ENCODE results near the gene SYT12. TPM values are rescaled to one million over a fixed set of nuclear protein-coding genes. Genes with fewer than 3 reads are reported as not detected.
A peak's percentile ranks its signal among the peaks of the same experiment; 100 is the strongest.

The SYT12 gene
- polyA plus RNA-seq, 3 donors, result not detected

DNA sequence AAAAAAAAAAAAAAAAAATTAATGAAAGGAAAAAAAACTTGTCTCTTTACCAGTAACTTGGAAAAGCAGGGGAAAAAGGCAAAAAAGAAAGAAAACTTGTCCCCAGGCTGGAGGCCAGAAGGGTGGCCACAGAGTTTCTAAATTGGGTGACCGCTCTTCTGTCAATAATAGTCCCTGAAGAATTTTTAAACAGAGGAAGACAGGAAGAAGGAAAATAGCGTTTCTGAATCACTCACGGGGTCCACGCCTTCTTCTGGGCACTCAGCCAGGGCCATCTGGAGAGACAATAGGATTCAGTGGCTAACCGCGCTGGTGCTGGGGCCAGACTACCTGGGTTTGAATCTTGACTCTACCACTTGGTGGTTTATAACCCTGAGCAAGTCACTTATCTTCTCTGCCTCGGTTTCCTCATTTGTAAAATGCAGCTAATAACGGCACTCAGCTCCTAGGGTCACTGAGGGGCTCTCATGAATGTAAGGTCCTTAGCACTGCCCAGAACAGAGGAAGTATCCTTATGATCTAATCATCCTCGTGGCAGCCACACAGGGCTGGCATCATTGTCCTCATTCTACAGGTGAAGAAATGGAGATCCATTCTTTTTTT is 40.9 kb upstream of the SYT12 start:
- H4K20me1 ChIP-seq (ENCODE audit: insufficient read depth, low read length), result no peaks in the 10 kb centered on the region
- Mint-ChIP-seq H3K36me3 (peaks cover 0 to 2% of the 10 kb centered on the region in 2 donors), H3K9me3 (peaks cover 7 to 30% (median 19%) of the 10 kb centered on the region in 7 donors), H3K27ac (peak overlapping the region in 3 of 7 donors; percentile 2 to 78 (median 45)), H3K4me1 (peaks cover 15% of the 10 kb centered on the region), H3K4me3 (peak overlapping the region in 1 of 2 donors; percentile 48), H3K27me3 (ENCODE audit: low read depth in 3 of 3) (peaks cover 28 to 35% (median 34%) of the 10 kb centered on the region in 3 donors)
- peaks cover 9 to 33% of the 10 kb centered on the region in 2 donors for H3K9me3 ChIP-seq (replicated peaks in 1 of 2; ENCODE audit: control insufficient read depth in 1 of 2, insufficient read depth in 1 of 2, low read length in 2 of 2)
- H3K9ac ChIP-seq (ENCODE audit: insufficient read depth, low read length, poor library complexity, severe bottlenecking), result no peak overlapping the region
- no peak overlapping the region for H3K27ac ChIP-seq (ENCODE audit: low read depth in 1 of 2, low read length in 2 of 2)
- peaks cover 6 to 13% of the 10 kb centered on the region in 2 donors for H3K4me1 ChIP-seq (ENCODE audit: control insufficient read depth in 1 of 2, insufficient read depth in 2 of 2, low read length in 2 of 2)
- H3K79me2 ChIP-seq (ENCODE audit: insufficient read depth, low read length), result no peaks in the 10 kb centered on the region
- H3K27me3 ChIP-seq (ENCODE audit: control insufficient read depth in 2 of 2, insufficient read depth in 2 of 2, low read length in 2 of 2), result peaks cover 0 to 9% of the 10 kb centered on the region in 2 donors
- no peaks in the 10 kb centered on the region for H3K36me3 ChIP-seq (replicated peaks in 1 of 2; ENCODE audit: control insufficient read depth in 1 of 2, insufficient read depth in 2 of 2, low read length in 2 of 2)
- H3K4me2 ChIP-seq (replicated peaks; ENCODE audit: extremely low read depth, low read length, poor library complexity, severe bottlenecking), result no peak overlapping the region
- H3K4me3 ChIP-seq (replicated peaks in 1 of 3; ENCODE audit: low read depth in 2 of 3, low read length in 3 of 3), result no peak overlapping the region
- no peak overlapping the region for H2AFZ ChIP-seq (ENCODE audit: insufficient read depth, low read depth, low read length, poor library complexity, severe bottlenecking)
- 1% methylated on average over 8 of the region's 9 CpGs for WGBS (ENCODE audit: insufficient coverage)
- peak; percentile 49 to 58 (median 56) for DNase-seq
- intact Hi-C loops (cut with micrococcal nuclease), result no loop called here
- no peak for TF ChIP-seq CTCF (IDR thresholded peaks at IDR 0.05)

DNA sequence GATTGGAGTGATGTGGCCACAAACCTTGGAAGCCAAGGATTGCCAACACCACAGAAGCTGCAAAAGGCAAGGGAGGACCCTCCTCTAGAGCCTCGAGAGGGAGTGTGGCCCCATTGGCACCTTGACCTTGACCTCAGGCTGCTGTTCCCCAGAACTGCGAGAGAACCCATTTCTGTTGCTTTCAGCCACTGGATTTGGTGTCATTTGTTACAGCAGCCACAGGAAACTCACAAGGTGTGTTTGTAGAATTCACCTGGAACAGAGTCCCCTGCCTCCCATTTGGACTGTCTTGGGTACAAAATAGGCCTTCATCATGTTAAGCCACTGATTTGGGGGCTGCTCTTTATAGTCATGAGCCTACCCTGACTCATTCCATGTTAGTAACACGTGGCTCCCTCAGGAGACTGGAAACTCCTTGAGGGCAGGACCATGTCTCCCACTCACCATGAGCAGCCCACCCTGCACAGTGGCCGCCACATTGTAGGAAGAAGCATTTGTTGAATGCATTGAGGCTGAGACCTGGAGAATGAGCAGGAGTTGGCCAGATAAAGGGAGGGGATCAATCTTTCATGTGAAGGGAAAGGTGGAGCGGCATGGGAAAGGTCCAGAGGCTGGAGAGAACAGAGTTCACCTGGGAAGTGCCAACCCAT is 39.5 kb upstream of the SYT12 start:
- intact Hi-C loops (cut with micrococcal nuclease), result no loop called here
- Histone ChIP-seq H3K9ac (ENCODE audit: insufficient read depth, low read length, poor library complexity, severe bottlenecking) (peak overlapping the region; percentile 13), H3K4me3 (replicated peaks in 1 of 3; ENCODE audit: low read depth in 2 of 3, low read length in 3 of 3) (no peak overlapping the region), H3K4me2 (replicated peaks; ENCODE audit: extremely low read depth, low read length, poor library complexity, severe bottlenecking) (no peak overlapping the region), H2AFZ (ENCODE audit: insufficient read depth, low read depth, low read length, poor library complexity, severe bottlenecking) (no peak overlapping the region), H3K27ac (ENCODE audit: low read depth in 1 of 2, low read length in 2 of 2) (no peak overlapping the region), H4K20me1 (ENCODE audit: insufficient read depth, low read length) (no peaks in the 10 kb centered on the region), H3K27me3 (ENCODE audit: control insufficient read depth in 2 of 2, insufficient read depth in 2 of 2, low read length in 2 of 2) (peaks cover 0 to 9% of the 10 kb centered on the region in 2 donors), H3K4me1 (ENCODE audit: control insufficient read depth in 1 of 2, insufficient read depth in 2 of 2, low read length in 2 of 2) (peaks cover 6 to 13% of the 10 kb centered on the region in 2 donors), H3K79me2 (ENCODE audit: insufficient read depth, low read length) (no peaks in the 10 kb centered on the region), H3K9me3 (replicated peaks in 1 of 2; ENCODE audit: control insufficient read depth in 1 of 2, insufficient read depth in 1 of 2, low read length in 2 of 2) (peaks cover 9 to 20% of the 10 kb centered on the region in 2 donors), H3K36me3 (replicated peaks in 1 of 2; ENCODE audit: control insufficient read depth in 1 of 2, insufficient read depth in 2 of 2, low read length in 2 of 2) (no peaks in the 10 kb centered on the region)
- 100% methylated on average over 3 of the region's 5 CpGs for WGBS (ENCODE audit: insufficient coverage)
- H3K36me3 Mint-ChIP-seq, result peaks cover 0 to 2% of the 10 kb centered on the region in 2 donors
- H3K9me3 Mint-ChIP-seq, result peaks cover 3 to 17% (median 14%) of the 10 kb centered on the region in 7 donors
- H3K27me3 Mint-ChIP-seq (ENCODE audit: low read depth in 3 of 3), result peaks cover 29 to 38% (median 30%) of the 10 kb centered on the region in 3 donors
- no peak for TF ChIP-seq CTCF (IDR thresholded peaks at IDR 0.05)
- H3K4me1 Mint-ChIP-seq, result peaks cover 15% of the 10 kb centered on the region
- H3K4me3 Mint-ChIP-seq, result peak overlapping the region in 1 of 2 donors; percentile 56
- DNase-seq, result no peak
- H3K27ac Mint-ChIP-seq, result no peak overlapping the region
